ENCODE data around the gene NIBAN1. TPM values are rescaled to one million over a fixed set of nuclear protein-coding genes. Genes with fewer than 3 reads are reported as not detected.

Gene NIBAN1
- total RNA-seq, 6 experiments from 2014 or later, result 0.68 to 4.6 (median 1.9) TPM

- DNase-seq (no peak), ATAC-seq (no peak)
- Histone ChIP-seq H3K36me3 (no peaks in the 10 kb centered on the region), H3K27ac (no peak overlapping the region), H3K9me3 (no peaks in the 10 kb centered on the region), H3K27me3 (no peaks in the 10 kb centered on the region), H3K4me3 (no peak overlapping the region), H3K4me1 (no peaks in the 10 kb centered on the region)
- intact Hi-C loops (cut with DNase I), result no loop called here
- 77% methylated on average over 2 of the region's 2 CpGs for WGBS (ENCODE audit: insufficient coverage, low coverage, low lambda C conversion rate, missing lambda C conversion rate)
- TF ChIP-seq POLR2A (IDR thresholded peaks at IDR 0.05) (no peak), CTCF (IDR thresholded peaks at IDR 0.05) (no peak)
Measured at GRCh38 chr1:184933944-184934343, 40.4 kb downstream of the NIBAN1 start.

GRCh38 chr1:184932319-184932718 is 42.0 kb downstream of the NIBAN1 start:
- no peak for DNase-seq
- no peaks in the 10 kb centered on the region for H3K27me3 ChIP-seq
- H3K4me1 ChIP-seq, result no peaks in the 10 kb centered on the region
- H3K36me3 ChIP-seq, result no peaks in the 10 kb centered on the region
- WGBS (ENCODE audit: insufficient coverage, low coverage, low lambda C conversion rate, missing lambda C conversion rate), result 88% methylated on average over 7 of the region's 7 CpGs
- no peak for TF ChIP-seq CTCF (IDR thresholded peaks at IDR 0.05)
- no peaks in the 10 kb centered on the region for H3K9me3 ChIP-seq
- no peak for ATAC-seq
- intact Hi-C loops (cut with DNase I), result no loop called here
- H3K27ac ChIP-seq, result no peak overlapping the region
- no peak overlapping the region for H3K4me3 ChIP-seq

- WGBS (ENCODE audit: insufficient coverage, low coverage, low lambda C conversion rate, missing lambda C conversion rate), result 88% methylated on average over 1 of the region's 1 CpG
- no peak overlapping the region for H3K27ac ChIP-seq
- H3K27me3 ChIP-seq, result no peaks in the 10 kb centered on the region
- H3K36me3 ChIP-seq, result no peaks in the 10 kb centered on the region
- TF ChIP-seq CTCF (IDR thresholded peaks at IDR 0.05) (no peak), POLR2A (IDR thresholded peaks at IDR 0.05) (no peak)
- no peaks in the 10 kb centered on the region for H3K4me1 ChIP-seq
- no peaks in the 10 kb centered on the region for H3K9me3 ChIP-seq
- intact Hi-C loops (cut with DNase I), result no loop called here
- no peak overlapping the region for H3K4me3 ChIP-seq
- no peak for DNase-seq
- no peak for ATAC-seq
Measured at GRCh38 chr1:184931566-184931965, 42.7 kb downstream of the NIBAN1 start.

DNA sequence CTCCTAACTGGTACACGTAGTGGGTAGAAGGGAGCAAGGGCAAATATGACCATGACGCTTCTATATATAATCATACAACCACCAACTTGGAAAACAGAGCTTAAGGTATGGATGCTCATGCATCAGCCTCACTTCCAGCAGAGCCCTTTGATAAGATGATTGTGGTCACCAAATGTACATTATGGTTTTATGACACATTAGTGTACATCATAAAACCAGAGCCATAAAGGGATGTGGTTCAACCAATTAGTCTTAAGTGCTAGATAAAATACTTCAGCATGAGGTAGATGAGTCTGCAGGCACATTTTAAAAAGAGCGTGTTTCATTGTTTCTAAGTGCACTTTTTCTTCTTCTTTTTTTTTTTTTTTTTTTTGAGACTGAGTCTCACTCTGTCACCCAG is 43.7 kb downstream of the NIBAN1 start:
- no peak for TF ChIP-seq CTCF (IDR thresholded peaks at IDR 0.05)
- TF ChIP-seq POLR2A (IDR thresholded peaks at IDR 0.05), result no peak
- no peak for ATAC-seq
- H3K27ac ChIP-seq, result no peak overlapping the region
- H3K4me3 ChIP-seq, result no peak overlapping the region
- H3K9me3 ChIP-seq, result no peaks in the 10 kb centered on the region
- DNase-seq, result no peak
- intact Hi-C loops (cut with DNase I), result no loop called here
- WGBS (ENCODE audit: insufficient coverage, low coverage, low lambda C conversion rate, missing lambda C conversion rate), result 83% methylated on average over 3 of the region's 3 CpGs
- no peaks in the 10 kb centered on the region for H3K4me1 ChIP-seq
- H3K36me3 ChIP-seq, result no peaks in the 10 kb centered on the region
- no peaks in the 10 kb centered on the region for H3K27me3 ChIP-seq

DNA sequence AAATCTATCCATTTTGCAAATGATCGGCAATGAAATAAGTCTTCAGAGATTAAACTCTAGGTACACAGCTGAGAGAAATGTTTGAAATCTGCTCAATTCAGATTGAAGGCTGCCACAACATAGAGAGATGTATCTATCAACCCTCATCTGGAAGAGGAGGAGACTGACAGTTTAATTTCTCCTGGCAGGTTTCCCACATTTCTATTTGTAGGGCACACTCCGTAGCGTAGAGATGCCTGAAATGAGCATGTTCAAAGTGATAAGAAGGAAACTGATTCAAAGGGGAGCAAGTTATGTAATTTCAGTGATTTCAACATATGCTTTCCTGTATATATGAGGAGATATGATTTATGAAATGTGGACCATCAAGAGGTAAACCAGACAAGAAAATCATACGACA is 44.1 kb downstream of the NIBAN1 start:
- WGBS (ENCODE audit: insufficient coverage, low coverage, low lambda C conversion rate, missing lambda C conversion rate), result 33% methylated on average over 4 of the region's 4 CpGs

More for the DNA sequence above, 44.1 kb downstream of the NIBAN1 start:
- no peak for TF ChIP-seq CTCF (IDR thresholded peaks at IDR 0.05)
- TF ChIP-seq POLR2A (IDR thresholded peaks at IDR 0.05), result no peak
- no peaks in the 10 kb centered on the region for H3K27me3 ChIP-seq
- no peaks in the 10 kb centered on the region for H3K36me3 ChIP-seq
- H3K4me3 ChIP-seq, result no peak overlapping the region
- intact Hi-C loops (cut with DNase I), result no loop called here
- no peak overlapping the region for H3K27ac ChIP-seq
- H3K9me3 ChIP-seq, result no peaks in the 10 kb centered on the region
- no peaks in the 10 kb centered on the region for H3K4me1 ChIP-seq
- ATAC-seq, result no peak
- no peak for DNase-seq

All from right lobe of liver (tissue), 6 donors.